ENCODE results near the gene GALNT16. TPM values are rescaled to one million over a fixed set of nuclear protein-coding genes. Genes with fewer than 3 reads are reported as not detected.

Gene GALNT16
- total RNA-seq, 1 experiment from 2014 or later: 4.0 TPM

GRCh38 chr14:69323266-69323998 is 63.5 kb downstream of the GALNT16 start:
- Mint-ChIP-seq H3K9me3 (ENCODE audit: low read depth, unreplicated experiment) (no peaks in the 10 kb centered on the region), H3K4me1 (ENCODE audit: low read depth, unreplicated experiment) (no peaks in the 10 kb centered on the region), H3K27ac (ENCODE audit: unreplicated experiment) (no peak overlapping the region), H3K27me3 (ENCODE audit: unreplicated experiment) (peaks cover 21% of the 10 kb centered on the region), H3K36me3 (ENCODE audit: insufficient read depth, unreplicated experiment) (no peaks in the 10 kb centered on the region), H3K4me3 (ENCODE audit: low read depth, unreplicated experiment) (no peak overlapping the region)
- no peak for TF ChIP-seq CTCF (IDR thresholded peaks at IDR 0.05; ENCODE audit: unreplicated experiment)
- intact Hi-C loops (cut with micrococcal nuclease; ENCODE audit: unreplicated experiment): no loop called here
- no peak for DNase-seq
- no TSS peak for BruUV-seq (replicated peaks)
- CTCF ChIA-PET: no interaction called here

GRCh38 chr14:69323999-69324282 is 64.0 kb downstream of the GALNT16 start:
- Mint-ChIP-seq H3K27ac (ENCODE audit: unreplicated experiment) (no peak overlapping the region), H3K4me1 (ENCODE audit: low read depth, unreplicated experiment) (no peaks in the 10 kb centered on the region), H3K27me3 (ENCODE audit: unreplicated experiment) (peaks cover 21% of the 10 kb centered on the region), H3K4me3 (ENCODE audit: low read depth, unreplicated experiment) (no peak overlapping the region), H3K36me3 (ENCODE audit: insufficient read depth, unreplicated experiment) (no peaks in the 10 kb centered on the region), H3K9me3 (ENCODE audit: low read depth, unreplicated experiment) (no peaks in the 10 kb centered on the region)
- no TSS peak for BruUV-seq (replicated peaks)
- no peak for TF ChIP-seq CTCF (IDR thresholded peaks at IDR 0.05; ENCODE audit: unreplicated experiment)
- DNase-seq: no peak
- CTCF ChIA-PET: no interaction called here
- intact Hi-C loops (cut with micrococcal nuclease; ENCODE audit: unreplicated experiment): no loop called here

- Mint-ChIP-seq H3K4me3 (ENCODE audit: low read depth, unreplicated experiment) (no peak overlapping the region), H3K27ac (ENCODE audit: unreplicated experiment) (no peak overlapping the region), H3K27me3 (ENCODE audit: unreplicated experiment) (peaks cover 21% of the 10 kb centered on the region), H3K9me3 (ENCODE audit: low read depth, unreplicated experiment) (no peaks in the 10 kb centered on the region), H3K4me1 (ENCODE audit: low read depth, unreplicated experiment) (no peaks in the 10 kb centered on the region), H3K36me3 (ENCODE audit: insufficient read depth, unreplicated experiment) (no peaks in the 10 kb centered on the region)
- intact Hi-C loops (cut with micrococcal nuclease; ENCODE audit: unreplicated experiment): no loop called here
- no TSS peak for BruUV-seq (replicated peaks)
- CTCF ChIA-PET: no interaction called here
- no peak for DNase-seq
- TF ChIP-seq CTCF (IDR thresholded peaks at IDR 0.05; ENCODE audit: unreplicated experiment): no peak
These were observed 64.5 kb downstream of the GALNT16 start for GRCh38 chr14:69324341-69324931.

- TF ChIP-seq CTCF (IDR thresholded peaks at IDR 0.05; ENCODE audit: unreplicated experiment): no peak
- Mint-ChIP-seq H3K4me1 (ENCODE audit: low read depth, unreplicated experiment) (no peaks in the 10 kb centered on the region), H3K4me3 (ENCODE audit: low read depth, unreplicated experiment) (no peak overlapping the region), H3K27me3 (ENCODE audit: unreplicated experiment) (peaks cover 21% of the 10 kb centered on the region), H3K27ac (ENCODE audit: unreplicated experiment) (no peak overlapping the region), H3K36me3 (ENCODE audit: insufficient read depth, unreplicated experiment) (no peaks in the 10 kb centered on the region), H3K9me3 (ENCODE audit: low read depth, unreplicated experiment) (no peaks in the 10 kb centered on the region)
- intact Hi-C loops (cut with micrococcal nuclease; ENCODE audit: unreplicated experiment): no loop called here
- CTCF ChIA-PET: no interaction called here
- no peak for DNase-seq
- no TSS peak for BruUV-seq (replicated peaks)
These were observed 65.1 kb downstream of the GALNT16 start for GRCh38 chr14:69325086-69325485.

Measured in Calu3 (cell line).